K562 (cell line): ENCODE results near the gene ARL3. TPM values are rescaled to one million over a fixed set of nuclear protein-coding genes. Genes with fewer than 3 reads are reported as not detected.

Experiments
- ATAC-seq: fragments of 200-7000 bp; cut with Tn5 transposase; 3 replicates; pipeline ENCODE4 v1.9.1; 2020; ENCODE audit warnings: moderate library complexity
- BruUV-seq: library from RNA; stranded (reverse); fragments of 400-500 nt; replicated peaks from 2 replicates; lab custom pipeline; 2021; lab: Mats Ljungman, UMichigan
- CTCF ChIA-PET: fragments of 300-600 bp; formaldehyde crosslinking; extraction: SDS; loops from one replicate; lab custom pipeline; 2021; ENCODE audit warnings: low intra/inter-chr PET ratio; lab: Yijun Ruan, JAX
- POLR2A ChIA-PET: fragments of 300-600, 350-650 bp; sonication (Branson Sonifier 250); formaldehyde crosslinking; extraction: SDS; loops from one replicate; lab custom pipeline; 2021; ENCODE audit warnings: antibody characterized with exemption, inconsistent platforms; lab: Yijun Ruan, JAX
- DNase-seq, 4 experiments: peaks; one replicate each; pipeline versions ENCODE4 v3.0.0 to v3.0.0-alpha.2; 2011 to 2018; ENCODE audit warnings: low spot score in 3 of 4, mixed read lengths in 3 of 4; ENCODE audit errors: extremely low read depth in 1 of 4
- FAIRE-seq: peaks from 2 replicates; lab custom pipeline; 2011; peaks lifted over from hg19 to GRCh38; lab: Jason Lieb, UNC
- H2AFZ ChIP-seq: 2 replicates; pipeline ENCODE4 v1.6.0; 2011; ENCODE audit warnings: low read depth, low read length, control low read depth, inconsistent platforms
- H3K27ac ChIP-seq: fragments of 200-600 bp; 3 replicates; pipeline ENCODE4 v1.8.0; 2011; ENCODE audit warnings: low read depth, mild to moderate bottlenecking, control low read depth, inconsistent platforms, low read length, moderate library complexity, mixed read lengths; ENCODE audit errors: extremely low read depth
- H3K27me3 ChIP-seq, 2 experiments: fragments of 300-600 bp in 1 of 2; 2 replicates in 1 of 2; 3 replicates in 1 of 2; pipeline versions ENCODE4 v1.6.0 to v1.8.0; 2011; ENCODE audit warnings: inconsistent platforms in 2 of 2, low read length in 2 of 2, mild to moderate bottlenecking in 1 of 2, mixed read lengths in 1 of 2, moderate library complexity in 1 of 2; ENCODE audit not compliant: control insufficient read depth in 2 of 2, insufficient read depth in 2 of 2
- H3K36me3 ChIP-seq: fragments of 300-600 bp; 3 replicates; pipeline ENCODE4 v1.8.0; 2011; ENCODE audit warnings: mild to moderate bottlenecking, low read length, inconsistent platforms; ENCODE audit not compliant: control insufficient read depth, insufficient read depth
- H3K4me1 ChIP-seq, 2 experiments: fragments of 200-600 bp in 1 of 2; replicated peaks in 1 of 2; 2 replicates in 1 of 2; 3 replicates in 1 of 2; pipeline versions ENCODE4 v1.5.1 to v1.8.0; 2011; ENCODE audit warnings: inconsistent platforms in 2 of 2, low read length in 2 of 2, mild to moderate bottlenecking in 1 of 2, mixed read lengths in 1 of 2, moderate library complexity in 1 of 2; ENCODE audit not compliant: control insufficient read depth in 2 of 2, insufficient read depth in 2 of 2
- H3K4me2 ChIP-seq: 2 replicates; pipeline ENCODE4 v1.6.1; 2011; ENCODE audit warnings: low read length, control low read depth, inconsistent platforms, mixed read lengths; ENCODE audit not compliant: insufficient read depth
- H3K4me3 ChIP-seq: fragments of 200-600 bp; sonication (generic), shearing (Covaris generic); 2 replicates; pipeline ENCODE4 v1.5.1; 2016; ENCODE audit warnings: control low read depth, inconsistent platforms
- H3K79me2 ChIP-seq: fragments of 200-600 bp; 3 replicates; pipeline ENCODE4 v1.8.0; 2011; ENCODE audit warnings: low read length, inconsistent platforms; ENCODE audit not compliant: control insufficient read depth, insufficient read depth
- H3K9ac ChIP-seq, 2 experiments: 2 replicates each; pipeline versions ENCODE4 v1.6.0 to v1.6.1; 2011; ENCODE audit warnings: low read depth in 2 of 2, low read length in 2 of 2, control low read depth in 1 of 2, inconsistent platforms in 1 of 2, mild to moderate bottlenecking in 1 of 2, mixed read lengths in 1 of 2; ENCODE audit not compliant: insufficient read depth in 1 of 2
- H3K9me1 ChIP-seq: one replicate; pipeline ENCODE4 v1.6.0; 2011; ENCODE audit warnings: inconsistent platforms, mild to moderate bottlenecking, low read length, moderate library complexity; ENCODE audit not compliant: control insufficient read depth, insufficient read depth
- H3K9me3 ChIP-seq: replicated peaks from 2 replicates; pipeline ENCODE4 v1.5.1; 2011; ENCODE audit warnings: low read depth, low read length, inconsistent platforms; ENCODE audit not compliant: control insufficient read depth, insufficient read depth
- H4K20me1 ChIP-seq: replicated peaks from 2 replicates; pipeline ENCODE4 v1.6.1; 2011; ENCODE audit warnings: low read length, inconsistent platforms, mixed read lengths; ENCODE audit not compliant: control insufficient read depth, insufficient read depth
- ARHGAP35 ChIP-seq: fragments of 450-650 bp; IDR thresholded peaks from 2 replicates; pipeline ENCODE4 v1.6.1; 2018; ENCODE audit not compliant: partially characterized antibody
- CHCHD3 ChIP-seq: fragments of 250-450 bp; sonication (Bioruptor Pico); IDR thresholded peaks from 2 replicates; pipeline ENCODE4 v2.1.2; 2022; ENCODE audit warnings: mild to moderate bottlenecking
- JUN ChIP-seq, 2 experiments: sonication (generic) in 1 of 2; formaldehyde crosslinking in 1 of 2; IDR thresholded peaks; 2 replicates each; pipeline versions ENCODE4 v1.6.1 to v1.8.0; 2012 to 2022; ENCODE audit warnings: borderline replicate concordance in 2 of 2, mild to moderate bottlenecking in 2 of 2, improper control_type of control experiment in 1 of 2, low read depth in 1 of 2, low read length in 1 of 2, missing genetic modification reagents in 1 of 2
- KHSRP ChIP-seq: fragments of 450-650 bp; IDR thresholded peaks from 2 replicates; pipeline ENCODE4 v1.6.1; 2017
- MCM2 ChIP-seq: fragments of 450-650 bp; IDR thresholded peaks from 2 replicates; pipeline ENCODE4 v1.6.1; 2017; ENCODE audit warnings: low read depth, mild to moderate bottlenecking
- PKNOX1 ChIP-seq: fragments of 450-650 bp; IDR thresholded peaks from 2 replicates; pipeline ENCODE4 v1.6.1; 2016
- PRMT5 ChIP-seq: sonication (generic); formaldehyde crosslinking; IDR thresholded peaks from 2 replicates; pipeline ENCODE4 v1.5.0; 2020; ENCODE audit warnings: missing genetic modification reagents
- RERE ChIP-seq: sonication (generic); formaldehyde crosslinking; IDR thresholded peaks from 2 replicates; pipeline ENCODE4 v1.8.0; 2023; ENCODE audit warnings: missing genetic modification reagents, mild to moderate bottlenecking, borderline replicate concordance
- SNIP1 ChIP-seq: fragments of 450-650 bp; IDR thresholded peaks from 2 replicates; pipeline ENCODE4 v1.7.1; 2017; ENCODE audit warnings: low read depth, mild to moderate bottlenecking
- SOX6 ChIP-seq: fragments of 450-650 bp; IDR thresholded peaks from 2 replicates; pipeline ENCODE4 v1.6.1; 2014; ENCODE audit warnings: mild to moderate bottlenecking
- SP2 ChIP-seq: IDR thresholded peaks from 2 replicates; pipeline ENCODE4 v1.6.1; 2011; ENCODE audit warnings: mild to moderate bottlenecking, low read depth, low read length, moderate library complexity; ENCODE audit not compliant: poor library complexity, severe bottlenecking; ENCODE audit errors: extremely low read depth
- ZBTB11 ChIP-seq, 3 experiments: fragments of 200-800 bp in 1 of 3; fragments of 250-450 bp in 1 of 3; fragments of 450-650 bp in 1 of 3; sonication (Bioruptor Pico) in 1 of 3; sonication (Bioruptor generic) in 1 of 3; formaldehyde crosslinking in 1 of 3; IDR thresholded peaks; 2 replicates each; pipeline versions ENCODE4 v1.6.1 to v1.8.0; 2016 to 2022; ENCODE audit warnings: mild to moderate bottlenecking in 2 of 3, missing genetic modification characterization in 2 of 3, missing compliant biosample characterization in 1 of 3, moderate library complexity in 1 of 3
- ZZZ3 ChIP-seq: fragments of 450-650 bp; IDR thresholded peaks from 2 replicates; pipeline ENCODE4 v1.6.1; 2016; ENCODE audit warnings: antibody characterized with exemption, mild to moderate bottlenecking, moderate library complexity
- WGBS: fragments of 100-300 bp; shearing (Covaris generic); methylation state at CpG from one replicate; pipeline ENCODE4 v1.1.6; 2016; ENCODE audit warnings: low coverage, mixed read lengths; ENCODE audit not compliant: insufficient coverage; ENCODE audit errors: missing lambda C conversion rate; 5-methylcytosine and 5-hydroxymethylcytosine counted together
- in situ Hi-C: fragments of 300-500 bp; cut with MboI; formaldehyde crosslinking; loops from 4 replicates; pipeline ENCODE4 v1.15.0; 2018; ENCODE audit warnings: inconsistent platforms, mixed read lengths
- intact Hi-C: fragments of 100-400 bp; cut with micrococcal nuclease; formaldehyde crosslinking; loops from 2 replicates; pipeline ENCODE4 v1.14.2; 2022
- polyA plus RNA-seq, 8 experiments: library from polyadenylated mRNA; depleted of rRNA in 4 of 8; stranded (reverse) in 5 of 8; unstranded in 3 of 8; fragments of >200 nt; fragmentation: Nextera tagmentation in 2 of 8; fragmentation: Illumina TruSeq in 1 of 8; extraction: Ambion mirVana in 2 of 8; extraction: Trizol in 1 of 8; gene quantifications; 2 replicates each; pipeline versions ENCODE4 v1.2.1 to v1.2.3, GENCODE V29; 2011 to 2014; ENCODE audit warnings: inconsistent platforms in 1 of 8, missing spikeins in 1 of 8
- total RNA-seq, 7 experiments: library from RNA; depleted of rRNA in 6 of 7; stranded (reverse); fragments of >200 nt in 6 of 7; fragmentation: Illumina TruSeq in 2 of 7; extraction: Trizol in 2 of 7; gene quantifications; 2 replicates each; pipeline versions ENCODE4 v1.2.1 to v1.2.3, GENCODE V29; 2011 to 2021; ENCODE audit warnings: low replicate concordance in 1 of 7

Gene ARL3
- total and polyA plus RNA-seq, 9 of the 15 experiments (the other 6 are each of a cell fraction or from before 2014, with no cell fraction given) = 2.9 to 8.9 (median 4.8) TPM

- H3K4me3 ChIP-seq = no peak overlapping the region
- ChIA-PET CTCF (no interaction called here), POLR2A (interaction anchor here (0.6 kb wide), 1 partner anchor 14 kb away, joined by 4 read pairs; no protein-coding TSS in a partner anchor)
- no peaks in the 10 kb centered on the region for H4K20me1 ChIP-seq
- H3K4me2 ChIP-seq = no peak overlapping the region
- no peak overlapping the region for H2AFZ ChIP-seq
- ATAC-seq = no peak
- no peaks in the 10 kb centered on the region for H3K27me3 ChIP-seq
- H3K9me1 ChIP-seq = no peaks in the 10 kb centered on the region
- FAIRE-seq = no peak
- H3K36me3 ChIP-seq = 0 out of 3 replicates have a peak, but pooled peaks cover 3% of the 10 kb centered on the region
- DNase-seq = no peak
- H3K4me1 ChIP-seq = peaks cover 0 to 7% of the 10 kb centered on the region in 2 experiments; a peak in 3 of 5 replicates
- in situ Hi-C loops (no loop called here), intact Hi-C loops (no loop called here)
- no peaks in the 10 kb centered on the region for H3K79me2 ChIP-seq
- peak overlapping the region in 1 of 2 experiments; percentile 13; a peak in 1 of 4 replicates for H3K9ac ChIP-seq
- H3K27ac ChIP-seq = no peak overlapping the region
- 58% methylated on average over 5 of the region's 5 CpGs for WGBS
- no peaks in the 10 kb centered on the region for H3K9me3 ChIP-seq
- no TSS peak for BruUV-seq
- no peak for TF ChIP-seq PKNOX1
- TF ChIP-seq JUN (IDR thresholded peaks at IDR 0.05; ENCODE audit: borderline replicate concordance, low read depth, low read length) = no peak
- no peak for TF ChIP-seq JUN (CRISPR knock-in tag; IDR thresholded peaks at IDR 0.05; ENCODE audit: borderline replicate concordance)
- TF ChIP-seq SNIP1 = no peak
- TF ChIP-seq ZZZ3 = no peak
- TF ChIP-seq MCM2 = no peak
- no peak for TF ChIP-seq ARHGAP35
- TF ChIP-seq ZBTB11 (CRISPR knock-in tag; IDR thresholded peaks at IDR 0.05) = no peak
- no peak for TF ChIP-seq SOX6
- TF ChIP-seq PRMT5 (CRISPR knock-in tag) = no peak
- TF ChIP-seq SP2 = no peak
- no peak for TF ChIP-seq CHCHD3 (CRISPR knock-in tag)
- no peak for TF ChIP-seq KHSRP
- TF ChIP-seq RERE = no peak
Measured at GRCh38 chr10:102633848-102634247, 80.3 kb downstream of the ARL3 start.
